Neural cell (in vitro differentiated cells): Measurements from ENCODE around the gene FOXD2. TPM values are rescaled to one million over a fixed set of nuclear protein-coding genes. Genes with fewer than 3 reads are reported as not detected.

ENCODE experiments used
- H2AFZ ChIP-seq: fragments of 200-600, 300-800 bp; sonication (generic), shearing (Covaris generic); 2 replicates; pipeline ENCODE4 v1.6.0; 2014; ENCODE audit warnings: low read depth, mild to moderate bottlenecking, antibody characterized with exemption, low read length, moderate library complexity
- H3F3A ChIP-seq: fragments of 200-600 bp; shearing (Covaris generic); 2 replicates; pipeline ENCODE4 v1.6.1; 2016; ENCODE audit warnings: mild to moderate bottlenecking, moderate library complexity, mixed read lengths, antibody characterized with exemption, low read length; ENCODE audit not compliant: insufficient read depth, poor library complexity, severe bottlenecking
- H3K27ac ChIP-seq: fragments of 200-600, 300-800 bp; sonication (generic), shearing (Covaris generic); 2 replicates; pipeline ENCODE4 v1.5.1; 2014; ENCODE audit warnings: mild to moderate bottlenecking, low read length, moderate library complexity
- H3K27me3 ChIP-seq: fragments of 300-800, 200-600 bp; sonication (generic), shearing (Covaris generic); 2 replicates; pipeline ENCODE4 v1.6.0; 2014; ENCODE audit warnings: mild to moderate bottlenecking, low read depth, low read length, moderate library complexity; ENCODE audit not compliant: insufficient read depth
- H3K36me3 ChIP-seq: fragments of 300-800, 200-600 bp; sonication (generic), shearing (Covaris generic); 2 replicates; pipeline ENCODE4 v1.5.1; 2014; ENCODE audit warnings: mild to moderate bottlenecking, antibody characterized with exemption, low read length, moderate library complexity; ENCODE audit not compliant: insufficient read depth
- H3K4me2 ChIP-seq: fragments of 300-800, 200-600 bp; sonication (generic), shearing (Covaris generic); 2 replicates; pipeline ENCODE4 v1.6.0; 2014; ENCODE audit warnings: mild to moderate bottlenecking, low read length
- H3K4me3 ChIP-seq: fragments of 300-800, 200-600 bp; sonication (generic), shearing (Covaris generic); 2 replicates; pipeline ENCODE4 v1.5.1; 2014; ENCODE audit warnings: mild to moderate bottlenecking, low read length, moderate library complexity
- H3K79me2 ChIP-seq: fragments of 200-600 bp; shearing (Covaris generic); replicated peaks from 2 replicates; pipeline ENCODE4 v1.6.0; 2014; ENCODE audit warnings: mild to moderate bottlenecking, low read length, moderate library complexity; ENCODE audit not compliant: insufficient read depth
- H3K9ac ChIP-seq: fragments of 300-800, 200-600 bp; sonication (generic), shearing (Covaris generic); 2 replicates; pipeline ENCODE4 v1.6.1; 2016; ENCODE audit warnings: mild to moderate bottlenecking, low read length, mixed read lengths
- H3K9me2 ChIP-seq: fragments of 200-600 bp; shearing (Covaris generic); 2 replicates; pipeline ENCODE4 v1.6.1; 2016; ENCODE audit warnings: mild to moderate bottlenecking, low read length, mixed read lengths; ENCODE audit not compliant: insufficient read depth
- H3K9me3 ChIP-seq: fragments of 200-600, 300-800 bp; sonication (generic), shearing (Covaris generic); 2 replicates; pipeline ENCODE4 v1.6.1; 2016; ENCODE audit warnings: mild to moderate bottlenecking, mixed run types, low read length, moderate library complexity, mixed read lengths
- H4K20me1 ChIP-seq: fragments of 200-600 bp; shearing (Covaris generic); 2 replicates; pipeline ENCODE4 v1.6.1; 2016; ENCODE audit warnings: mild to moderate bottlenecking, mixed run types; ENCODE audit not compliant: insufficient read depth
- CTCF ChIP-seq: fragments of 450-650 bp; IDR thresholded peaks from 2 replicates; pipeline ENCODE4 v1.5.1; 2014; ENCODE audit warnings: antibody characterized with exemption, mild to moderate bottlenecking, moderate library complexity; ENCODE audit not compliant: poor library complexity, severe bottlenecking
- EP300 ChIP-seq: fragments of 450-650 bp; conservative IDR thresholded peaks from 2 replicates; pipeline ENCODE4 v1.6.1; 2014; ENCODE audit warnings: antibody characterized with exemption, mild to moderate bottlenecking, moderate library complexity; ENCODE audit not compliant: poor library complexity, severe bottlenecking
- EZH2 ChIP-seq: fragments of 200-600, 300-800 bp; shearing (Covaris generic), sonication (generic); IDR thresholded peaks from 2 replicates; pipeline ENCODE4 v1.6.1; 2014; ENCODE audit warnings: antibody characterized with exemption, low read length, borderline replicate concordance, mild to moderate bottlenecking; ENCODE audit not compliant: insufficient read depth, poor library complexity, severe bottlenecking
- MXI1 ChIP-seq: fragments of 450-650 bp; conservative IDR thresholded peaks from 2 replicates; pipeline ENCODE4 v1.6.1; 2014; ENCODE audit warnings: antibody characterized with exemption, mild to moderate bottlenecking; ENCODE audit not compliant: poor library complexity, severe bottlenecking
- POLR2AphosphoS5 ChIP-seq: IDR thresholded peaks from 2 replicates; pipeline ENCODE4 v1.6.1; 2012
- RAD21 ChIP-seq: fragments of 450-650 bp; conservative IDR thresholded peaks from 2 replicates; pipeline ENCODE4 v1.6.1; 2014; ENCODE audit warnings: antibody characterized with exemption, mild to moderate bottlenecking, moderate library complexity
- REST ChIP-seq: IDR thresholded peaks from 2 replicates; pipeline ENCODE4 v1.6.1; 2012; ENCODE audit warnings: borderline replicate concordance
- SMC3 ChIP-seq: fragments of 450-650 bp; conservative IDR thresholded peaks from 2 replicates; pipeline ENCODE4 v1.6.1; 2014; ENCODE audit warnings: antibody characterized with exemption, mild to moderate bottlenecking, moderate library complexity; ENCODE audit not compliant: poor library complexity
- TAF1 ChIP-seq: IDR thresholded peaks from 2 replicates; pipeline ENCODE4 v1.6.1; 2012; ENCODE audit warnings: low read depth
- polyA plus RNA-seq: library from polyadenylated mRNA; depleted of rRNA; stranded (reverse); fragments of >200 nt; gene quantifications from 2 replicates; pipeline ENCODE4 v1.2.3, GENCODE V29; 2014

FOXD2 gene
- polyA plus RNA-seq, 1 donor from 2014 or later: not detected

- Histone ChIP-seq H2AFZ (no peak overlapping the region), H3K36me3 (no peaks in the 10 kb centered on the region), H3K27me3 (peaks cover 88% of the 10 kb centered on the region), H3K9ac (no peak overlapping the region), H4K20me1 (no peaks in the 10 kb centered on the region), H3K4me3 (peak overlapping the region; percentile 52), H3K9me3 (no peaks in the 10 kb centered on the region), H3F3A (no peaks in the 10 kb centered on the region), H3K4me2 (no peak overlapping the region), H3K79me2 (no peaks in the 10 kb centered on the region), H3K27ac (no peak overlapping the region), H3K9me2 (no peaks in the 10 kb centered on the region)
- TF ChIP-seq RAD21: peak; percentile 92
- TF ChIP-seq CTCF: peak; percentile 92
- TF ChIP-seq EZH2: no peak
- no peak for TF ChIP-seq TAF1
- peak; percentile 8 for TF ChIP-seq POLR2AphosphoS5
- TF ChIP-seq EP300: no peak
- TF ChIP-seq MXI1: no peak
- TF ChIP-seq SMC3: peak; percentile 92
These were observed 5.5 kb upstream of the FOXD2 start for GRCh38 chr1:47432071-47433036.

GRCh38 chr1:47433037-47433421 lies 4.8 kb upstream of the FOXD2 start:
- no peak overlapping the region for H3K4me2 ChIP-seq
- H3K9me3 ChIP-seq: no peaks in the 10 kb centered on the region
- H3F3A ChIP-seq: no peaks in the 10 kb centered on the region
- H3K27me3 ChIP-seq: peaks cover 89% of the 10 kb centered on the region
- no peaks in the 10 kb centered on the region for H3K36me3 ChIP-seq
- no peak overlapping the region for H3K4me3 ChIP-seq
- H3K27ac ChIP-seq: no peak overlapping the region
- no peaks in the 10 kb centered on the region for H3K79me2 ChIP-seq
- no peak overlapping the region for H2AFZ ChIP-seq
- TF ChIP-seq RAD21 (no peak), MXI1 (no peak), EZH2 (no peak), TAF1 (no peak), SMC3 (no peak), CTCF (no peak), EP300 (no peak), REST (no peak), POLR2AphosphoS5 (no peak)
- no peaks in the 10 kb centered on the region for H4K20me1 ChIP-seq
- no peaks in the 10 kb centered on the region for H3K9me2 ChIP-seq
- H3K9ac ChIP-seq: no peak overlapping the region
